SK-MEL-5 (cell line): ENCODE results near the gene USP2. TPM values are rescaled to one million over a fixed set of nuclear protein-coding genes. Genes with fewer than 3 reads are reported as not detected.
A peak's percentile ranks its signal among the peaks of the same experiment; 100 is the strongest.

Experiments used
- DNase-seq: peaks from one replicate; pipeline ENCODE4 v3.0.0-alpha.2; 2016; ENCODE audit warnings: low read depth, low spot score
- in situ Hi-C: cut with HindIII; loops from 2 replicates; pipeline ENCODE4 v1.10.0; 2016; ENCODE audit warnings: low sequenced_read_pairs, high pct_unique_total_duplicates, low pct_unique_long_range_greater_than_20kb
- total RNA-seq: library from RNA; depleted of rRNA; stranded (reverse); fragments of >200 nt; shearing (Covaris generic); gene quantifications from 2 replicates; pipeline ENCODE4 v1.2.3, GENCODE V29; 2014

Gene USP2
- total RNA-seq, 1 experiment from 2014 or later: 0.37 TPM

- no peak for DNase-seq
- in situ Hi-C loops: no loop called here
Observed at GRCh38 chr11:119339589-119340334, 41.7 kb downstream of the USP2 start.

- no peak for DNase-seq
- in situ Hi-C loops: no loop called here
Observed at GRCh38 chr11:119338965-119339588, 42.4 kb downstream of the USP2 start.

GRCh38 chr11:119338318-119338890 lies 43.1 kb downstream of the USP2 start:
- in situ Hi-C loops: no loop called here
- DNase-seq: peak; percentile 73

GRCh38 chr11:119337581-119338317 lies 43.7 kb downstream of the USP2 start:
- no peak for DNase-seq
- in situ Hi-C loops: no loop called here

- no peak for DNase-seq
- in situ Hi-C loops: no loop called here
Observed at GRCh38 chr11:119336744-119337469, 44.6 kb downstream of the USP2 start.

DNA sequence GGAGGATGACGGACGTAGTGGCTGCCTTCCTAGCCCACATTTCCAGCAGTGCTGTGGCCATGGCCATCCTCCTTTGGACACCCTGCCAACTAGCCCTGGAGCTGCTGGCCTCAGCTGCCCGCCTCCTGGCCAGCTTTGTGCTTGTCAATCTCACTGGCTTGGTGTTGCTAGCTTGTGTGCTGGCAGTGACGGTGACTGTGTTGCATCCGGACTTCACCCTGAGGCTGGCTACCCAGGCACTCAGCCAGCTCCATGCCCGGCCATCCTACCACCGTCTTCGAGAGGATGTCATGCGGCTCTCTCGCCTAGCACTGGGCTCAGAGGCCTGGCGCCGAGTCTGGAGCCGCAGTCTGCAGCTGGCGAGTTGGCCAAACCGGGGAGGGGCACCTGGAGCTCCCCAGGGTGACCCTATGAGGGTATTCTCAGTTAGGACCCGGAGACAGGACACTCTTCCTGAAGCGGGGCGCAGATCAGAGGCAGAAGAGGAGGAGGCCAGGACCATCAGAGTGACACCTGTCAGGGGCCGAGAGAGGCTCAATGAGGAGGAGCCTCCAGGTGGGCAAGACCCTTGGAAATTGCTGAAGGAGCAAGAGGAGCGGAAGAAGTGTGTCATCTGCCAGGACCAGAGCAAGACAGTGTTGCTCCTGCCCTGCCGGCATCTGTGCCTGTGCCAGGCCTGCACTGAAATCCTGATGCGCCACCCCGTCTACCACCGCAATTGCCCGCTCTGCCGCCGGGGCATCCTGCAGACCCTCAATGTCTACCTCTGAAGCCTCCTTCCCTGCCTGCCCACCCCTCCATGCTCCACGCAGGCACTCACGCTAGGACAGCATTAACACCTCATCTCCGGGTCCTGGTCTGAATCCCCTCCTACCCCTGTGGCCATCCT lies 45.6 kb downstream of the USP2 start:
- DNase-seq: no peak
- in situ Hi-C loops: no loop called here

DNA sequence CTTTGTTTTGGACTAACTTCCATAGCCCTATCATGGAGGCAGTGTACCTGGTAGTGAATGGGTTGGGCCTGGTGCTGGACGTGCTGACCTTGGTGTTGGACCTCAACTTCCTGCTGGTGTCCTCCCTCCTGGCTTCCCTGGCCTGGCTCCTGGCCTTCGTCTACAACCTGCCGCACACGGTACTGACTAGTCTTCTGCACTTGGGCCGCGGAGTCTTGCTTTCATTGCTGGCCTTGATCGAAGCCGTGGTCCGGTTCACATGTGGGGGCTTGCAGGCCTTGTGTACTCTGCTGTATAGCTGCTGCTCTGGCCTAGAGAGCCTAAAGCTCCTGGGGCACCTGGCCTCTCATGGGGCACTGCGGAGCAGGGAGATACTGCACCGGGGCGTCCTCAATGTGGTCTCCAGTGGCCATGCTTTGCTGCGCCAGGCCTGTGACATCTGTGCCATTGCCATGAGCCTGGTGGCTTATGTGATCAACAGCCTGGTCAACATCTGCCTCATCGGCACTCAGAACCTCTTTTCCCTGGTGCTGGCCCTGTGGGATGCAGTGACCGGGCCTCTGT lies 46.3 kb downstream of the USP2 start:
- in situ Hi-C loops: no loop called here
- no peak for DNase-seq

DNA sequence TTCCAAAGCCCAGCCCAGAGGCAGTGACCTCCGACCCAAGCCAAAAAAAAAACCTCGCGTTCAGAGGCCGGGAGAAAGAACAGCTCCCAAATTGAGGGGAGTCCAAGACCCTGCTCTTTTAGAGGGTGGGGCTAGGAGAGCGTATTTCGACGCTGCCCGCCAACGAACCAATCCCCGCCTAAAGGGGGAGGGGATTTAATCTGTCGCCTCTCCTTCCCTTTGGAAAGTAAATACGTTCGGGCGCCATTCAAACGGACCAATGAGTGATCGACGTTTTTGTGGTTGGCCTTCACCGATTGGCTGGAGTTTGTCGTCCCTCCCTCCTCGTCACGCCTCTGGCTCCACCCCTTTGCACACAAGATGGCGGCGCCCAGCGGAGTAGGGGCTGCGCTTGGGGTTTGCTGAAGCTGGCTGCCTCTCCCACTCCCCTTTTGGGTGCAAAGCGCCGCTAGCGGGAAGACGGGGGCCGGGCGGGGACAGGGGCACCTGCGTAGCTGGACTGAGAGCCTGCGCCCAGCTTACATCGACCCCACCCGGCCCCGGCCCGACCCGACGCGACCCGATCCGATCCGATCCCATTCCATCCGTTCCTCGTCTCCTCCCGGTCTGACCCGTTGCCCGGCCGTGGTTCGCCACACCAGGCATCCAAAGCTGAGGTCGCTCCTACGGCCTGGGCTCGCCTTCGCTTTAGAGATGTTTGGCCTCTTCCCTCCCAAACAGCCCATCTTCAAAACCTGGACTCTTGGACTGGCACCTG lies 47.1 kb downstream of the USP2 start, which contains the start of gene RNF26:
Gene RNF26, plus strand, starts transcription at position 354 of the 757 bp plus-strand sequence. CDS start 596 bp downstream, outside the sequence.
- in situ Hi-C loops: no loop called here

GRCh38 chr11:119332111-119332765 lies 49.3 kb downstream of the USP2 start:
- in situ Hi-C loops: no loop called here
- no peak for DNase-seq

More for the DNA sequence above, 47.1 kb downstream of the USP2 start, which contains the start of gene RNF26:
- DNase-seq: peak; percentile 97

- DNase-seq: no peak
- in situ Hi-C loops: no loop called here
Observed at GRCh38 chr11:119330237-119330636, 51.3 kb downstream of the USP2 start.

DNA sequence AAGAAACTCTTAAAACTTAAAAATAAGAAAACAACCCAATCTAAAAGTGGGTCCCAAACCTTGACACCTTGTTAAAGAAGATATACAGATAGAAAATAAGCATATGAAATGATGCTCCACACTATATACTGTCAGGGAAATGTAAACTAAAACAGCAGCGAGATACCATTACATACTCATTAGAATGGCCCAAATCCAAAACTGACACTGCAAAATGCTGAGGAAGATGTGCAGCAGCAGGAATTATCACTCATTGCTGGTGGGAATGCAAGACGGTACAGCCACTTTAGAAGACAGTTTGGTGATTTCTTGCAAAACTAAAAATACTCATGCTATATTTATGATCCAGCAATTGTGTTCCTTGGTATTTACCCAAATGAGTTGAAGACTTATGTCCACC lies 52.2 kb downstream of the USP2 start:
- DNase-seq: no peak
- in situ Hi-C loops: no loop called here

DNA sequence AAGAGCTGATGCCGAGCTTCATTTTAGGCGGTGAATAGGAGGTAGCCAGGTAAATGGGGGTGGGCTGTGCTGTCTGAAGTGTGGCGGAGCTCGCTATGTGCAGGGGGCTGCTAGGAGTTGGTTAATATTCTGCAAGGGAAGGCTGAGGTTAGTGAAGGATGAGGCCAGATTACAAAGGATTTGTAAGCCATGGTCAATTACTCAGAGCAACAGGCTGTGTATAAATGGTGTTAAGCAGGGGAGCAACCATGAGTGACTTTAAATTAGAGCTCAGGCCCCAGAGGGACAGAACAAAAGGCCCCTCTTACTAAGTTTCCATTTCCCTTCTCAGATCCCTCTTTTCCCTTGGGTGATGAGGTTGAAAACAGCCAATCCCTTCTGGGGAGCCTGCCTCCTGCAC lies 57.3 kb downstream of the USP2 start:
- DNase-seq: no peak
- in situ Hi-C loops: no loop called here

- peak; percentile 77 for DNase-seq
Observed at GRCh38 chr11:119323532-119324033, 57.9 kb downstream of the USP2 start.

GRCh38 chr11:119322921-119323531 lies 58.5 kb downstream of the USP2 start:
- in situ Hi-C loops: no loop called here
- no peak for DNase-seq

More at GRCh38 chr11:119323532-119324033, 57.9 kb downstream of the USP2 start:
- in situ Hi-C loops: no loop called here

DNA sequence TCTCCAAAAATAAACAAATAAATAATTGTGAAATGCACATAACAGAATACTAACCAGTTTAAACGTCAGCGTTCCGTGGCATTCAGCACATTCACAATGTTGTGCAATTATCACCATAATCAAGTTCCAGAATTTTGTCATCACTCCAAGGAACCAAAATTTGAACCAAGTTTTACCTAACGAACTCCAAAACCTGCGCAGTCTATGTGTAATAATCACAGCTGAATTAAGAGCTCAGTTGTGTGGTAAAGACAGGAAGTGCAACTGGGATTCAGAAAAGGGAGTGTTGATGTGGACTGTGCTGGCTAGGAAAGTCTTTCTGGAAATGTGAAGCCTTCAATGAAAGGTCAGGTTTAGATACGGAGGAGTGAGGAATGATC lies 59.1 kb downstream of the USP2 start:
- DNase-seq: peak; percentile 40
- in situ Hi-C loops: no loop called here
